HCT116 (cell line): Measurements from ENCODE around the gene MAGOHB.

Source experiments
- CEBPB ChIP-seq: IDR thresholded peaks from 2 replicates; pipeline ENCODE4 v1.6.1; 2012; ENCODE audit warnings: low read depth
- EZH2 ChIP-seq: fragments of 200-600 bp; sonication (generic); IDR thresholded peaks from 2 replicates; pipeline ENCODE4 v1.6.1; 2017; ENCODE audit warnings: antibody characterized with exemption, mixed run types
- EZH2phosphoT487 ChIP-seq: fragments of 200-600 bp; IDR thresholded peaks from 2 replicates; pipeline ENCODE4 v1.6.1; 2018; ENCODE audit warnings: antibody characterized with exemption, borderline replicate concordance
- JUND ChIP-seq: IDR thresholded peaks from 2 replicates; pipeline ENCODE4 v1.6.1; 2012
- POLR2A ChIP-seq: IDR thresholded peaks from 2 replicates; pipeline ENCODE4 v1.7.0; 2011; ENCODE audit warnings: borderline replicate concordance; ENCODE audit not compliant: insufficient read depth, insufficient read length; ENCODE audit errors: extremely low read depth
- POLR2AphosphoS5 ChIP-seq: IDR thresholded peaks from 2 replicates; pipeline ENCODE4 v1.6.1; 2011; ENCODE audit warnings: mild to moderate bottlenecking, low read depth, low read length, moderate library complexity
- SIN3A ChIP-seq: IDR thresholded peaks from 2 replicates; pipeline ENCODE4 v1.6.1; 2012; ENCODE audit warnings: low read depth
- TCF7L2 ChIP-seq: IDR thresholded peaks from 2 replicates; pipeline ENCODE4 v1.7.0; 2011; ENCODE audit warnings: borderline replicate concordance, inconsistent platforms; ENCODE audit not compliant: insufficient read depth, insufficient read length; ENCODE audit errors: extremely low read depth
- YY1 ChIP-seq: IDR thresholded peaks from 2 replicates; pipeline ENCODE4 v1.6.1; 2011; ENCODE audit warnings: low read length, low read depth, moderate library complexity, mild to moderate bottlenecking; ENCODE audit not compliant: insufficient replicate concordance; ENCODE audit errors: extremely low read depth
- ZFX ChIP-seq: fragments of 450-650 bp; IDR thresholded peaks from 2 replicates; pipeline ENCODE4 v1.6.1; 2017
- TF ChIP-seq, protein P1 (sequence below), 3 experiments: fragments of 200-600 bp in 1 of 3; sonication (generic) in 1 of 3; IDR thresholded peaks in 2 of 3; conservative IDR thresholded peaks in 1 of 3; 2 replicates each; pipeline ENCODE4 v1.5.1; 2012 to 2017; ENCODE audit warnings: low read depth in 2 of 3, low read length in 2 of 3, antibody characterized with exemption in 1 of 3, borderline replicate concordance in 1 of 3, control low read depth in 1 of 3, mild to moderate bottlenecking in 1 of 3, mixed read lengths in 1 of 3, mixed run types in 1 of 3, moderate library complexity in 1 of 3; ENCODE audit not compliant: insufficient read depth in 1 of 3
- TF ChIP-seq, protein P2 (sequence below): IDR thresholded peaks from 2 replicates; pipeline ENCODE4 v1.6.1; 2012
- TF ChIP-seq, protein P3 (sequence below): IDR thresholded peaks from 2 replicates; pipeline ENCODE4 v1.6.1; 2011; ENCODE audit warnings: mild to moderate bottlenecking, low read length, moderate library complexity; ENCODE audit not compliant: insufficient replicate concordance; ENCODE audit errors: extremely low read depth
- TF ChIP-seq, protein P4 (sequence below): IDR thresholded peaks from 2 replicates; pipeline ENCODE4 v1.6.1; 2012; ENCODE audit warnings: low read depth

DNA sequence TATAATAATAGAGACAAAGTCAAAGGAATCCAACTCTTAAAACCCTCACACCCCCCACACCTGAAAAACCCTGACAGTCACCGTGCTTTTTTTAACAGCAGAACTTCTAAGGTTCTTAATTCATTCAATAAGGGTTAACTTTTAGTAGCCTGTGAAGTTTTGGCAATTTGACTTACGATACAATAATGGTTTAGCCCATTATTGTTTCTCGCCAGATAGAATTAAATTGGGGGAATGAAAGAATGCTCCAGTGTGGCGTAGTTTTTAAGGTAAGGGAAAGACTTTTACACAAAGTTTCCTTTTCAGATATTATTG is 604 bp upstream of the MAGOHB start:
- no peak for TF ChIP-seq SIN3A
- TF ChIP-seq, protein P1, sequence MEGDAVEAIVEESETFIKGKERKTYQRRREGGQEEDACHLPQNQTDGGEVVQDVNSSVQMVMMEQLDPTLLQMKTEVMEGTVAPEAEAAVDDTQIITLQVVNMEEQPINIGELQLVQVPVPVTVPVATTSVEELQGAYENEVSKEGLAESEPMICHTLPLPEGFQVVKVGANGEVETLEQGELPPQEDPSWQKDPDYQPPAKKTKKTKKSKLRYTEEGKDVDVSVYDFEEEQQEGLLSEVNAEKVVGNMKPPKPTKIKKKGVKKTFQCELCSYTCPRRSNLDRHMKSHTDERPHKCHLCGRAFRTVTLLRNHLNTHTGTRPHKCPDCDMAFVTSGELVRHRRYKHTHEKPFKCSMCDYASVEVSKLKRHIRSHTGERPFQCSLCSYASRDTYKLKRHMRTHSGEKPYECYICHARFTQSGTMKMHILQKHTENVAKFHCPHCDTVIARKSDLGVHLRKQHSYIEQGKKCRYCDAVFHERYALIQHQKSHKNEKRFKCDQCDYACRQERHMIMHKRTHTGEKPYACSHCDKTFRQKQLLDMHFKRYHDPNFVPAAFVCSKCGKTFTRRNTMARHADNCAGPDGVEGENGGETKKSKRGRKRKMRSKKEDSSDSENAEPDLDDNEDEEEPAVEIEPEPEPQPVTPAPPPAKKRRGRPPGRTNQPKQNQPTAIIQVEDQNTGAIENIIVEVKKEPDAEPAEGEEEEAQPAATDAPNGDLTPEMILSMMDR (IDR thresholded peaks at IDR 0.05 in 2 of 3, conservative IDR thresholded peaks at IDR 0.05 in 1 of 3; ENCODE audit: borderline replicate concordance in 1 of 3, insufficient read depth in 1 of 3, low read depth in 2 of 3, low read length in 2 of 3) = no peak
- TF ChIP-seq, protein P2, sequence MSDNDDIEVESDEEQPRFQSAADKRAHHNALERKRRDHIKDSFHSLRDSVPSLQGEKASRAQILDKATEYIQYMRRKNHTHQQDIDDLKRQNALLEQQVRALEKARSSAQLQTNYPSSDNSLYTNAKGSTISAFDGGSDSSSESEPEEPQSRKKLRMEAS = no peak
- no peak for TF ChIP-seq POLR2AphosphoS5
- no peak for TF ChIP-seq JUND
- TF ChIP-seq, protein P3, sequence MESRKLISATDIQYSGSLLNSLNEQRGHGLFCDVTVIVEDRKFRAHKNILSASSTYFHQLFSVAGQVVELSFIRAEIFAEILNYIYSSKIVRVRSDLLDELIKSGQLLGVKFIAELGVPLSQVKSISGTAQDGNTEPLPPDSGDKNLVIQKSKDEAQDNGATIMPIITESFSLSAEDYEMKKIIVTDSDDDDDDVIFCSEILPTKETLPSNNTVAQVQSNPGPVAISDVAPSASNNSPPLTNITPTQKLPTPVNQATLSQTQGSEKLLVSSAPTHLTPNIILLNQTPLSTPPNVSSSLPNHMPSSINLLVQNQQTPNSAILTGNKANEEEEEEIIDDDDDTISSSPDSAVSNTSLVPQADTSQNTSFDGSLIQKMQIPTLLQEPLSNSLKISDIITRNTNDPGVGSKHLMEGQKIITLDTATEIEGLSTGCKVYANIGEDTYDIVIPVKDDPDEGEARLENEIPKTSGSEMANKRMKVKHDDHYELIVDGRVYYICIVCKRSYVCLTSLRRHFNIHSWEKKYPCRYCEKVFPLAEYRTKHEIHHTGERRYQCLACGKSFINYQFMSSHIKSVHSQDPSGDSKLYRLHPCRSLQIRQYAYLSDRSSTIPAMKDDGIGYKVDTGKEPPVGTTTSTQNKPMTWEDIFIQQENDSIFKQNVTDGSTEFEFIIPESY = no peak
- TF ChIP-seq EZH2phosphoT487 = no peak
- TF ChIP-seq, protein P4, sequence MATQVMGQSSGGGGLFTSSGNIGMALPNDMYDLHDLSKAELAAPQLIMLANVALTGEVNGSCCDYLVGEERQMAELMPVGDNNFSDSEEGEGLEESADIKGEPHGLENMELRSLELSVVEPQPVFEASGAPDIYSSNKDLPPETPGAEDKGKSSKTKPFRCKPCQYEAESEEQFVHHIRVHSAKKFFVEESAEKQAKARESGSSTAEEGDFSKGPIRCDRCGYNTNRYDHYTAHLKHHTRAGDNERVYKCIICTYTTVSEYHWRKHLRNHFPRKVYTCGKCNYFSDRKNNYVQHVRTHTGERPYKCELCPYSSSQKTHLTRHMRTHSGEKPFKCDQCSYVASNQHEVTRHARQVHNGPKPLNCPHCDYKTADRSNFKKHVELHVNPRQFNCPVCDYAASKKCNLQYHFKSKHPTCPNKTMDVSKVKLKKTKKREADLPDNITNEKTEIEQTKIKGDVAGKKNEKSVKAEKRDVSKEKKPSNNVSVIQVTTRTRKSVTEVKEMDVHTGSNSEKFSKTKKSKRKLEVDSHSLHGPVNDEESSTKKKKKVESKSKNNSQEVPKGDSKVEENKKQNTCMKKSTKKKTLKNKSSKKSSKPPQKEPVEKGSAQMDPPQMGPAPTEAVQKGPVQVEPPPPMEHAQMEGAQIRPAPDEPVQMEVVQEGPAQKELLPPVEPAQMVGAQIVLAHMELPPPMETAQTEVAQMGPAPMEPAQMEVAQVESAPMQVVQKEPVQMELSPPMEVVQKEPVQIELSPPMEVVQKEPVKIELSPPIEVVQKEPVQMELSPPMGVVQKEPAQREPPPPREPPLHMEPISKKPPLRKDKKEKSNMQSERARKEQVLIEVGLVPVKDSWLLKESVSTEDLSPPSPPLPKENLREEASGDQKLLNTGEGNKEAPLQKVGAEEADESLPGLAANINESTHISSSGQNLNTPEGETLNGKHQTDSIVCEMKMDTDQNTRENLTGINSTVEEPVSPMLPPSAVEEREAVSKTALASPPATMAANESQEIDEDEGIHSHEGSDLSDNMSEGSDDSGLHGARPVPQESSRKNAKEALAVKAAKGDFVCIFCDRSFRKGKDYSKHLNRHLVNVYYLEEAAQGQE = no peak
- no peak for TF ChIP-seq ZFX
- no peak for TF ChIP-seq EZH2
- no peak for TF ChIP-seq YY1
- no peak for TF ChIP-seq CEBPB
- no peak for TF ChIP-seq TCF7L2
- no peak for TF ChIP-seq POLR2A
